ENCODE results near the gene HSPA12B.

- no peak for TF ChIP-seq CTCF (IDR thresholded peaks at IDR 0.05)
- TF ChIP-seq POLR2A (IDR thresholded peaks at IDR 0.05), result no peak
- TF ChIP-seq EP300 (IDR thresholded peaks at IDR 0.05), result no peak
Measured at GRCh38 chr20:3705491-3705969, 27.0 kb upstream of the HSPA12B start.
